ENCODE results near the gene PIGL. TPM values are rescaled to one million over a fixed set of nuclear protein-coding genes. Genes with fewer than 3 reads are reported as not detected.

Gene PIGL
- total and polyA plus RNA-seq, 9 donors = 10.7 to 18.7 (median 14.9) TPM

- H3K27ac ChIP-seq (ENCODE audit: low read length) = no peak overlapping the region
- 10% methylated on average over 2 of the region's 6 CpGs for WGBS (ENCODE audit: insufficient coverage)
- peak; percentile 73 for DNase-seq
- no peaks in the 10 kb centered on the region for H3K27me3 ChIP-seq (ENCODE audit: control insufficient read depth, insufficient read depth, low read length)
- H3K4me1 ChIP-seq (ENCODE audit: control insufficient read depth, insufficient read depth, low read length) = peaks cover 3% of the 10 kb centered on the region
- H3K4me3 ChIP-seq (ENCODE audit: low read length) = no peak overlapping the region
- H3K36me3 ChIP-seq (ENCODE audit: control insufficient read depth, insufficient read depth, low read length) = no peaks in the 10 kb centered on the region
- no peaks in the 10 kb centered on the region for H3K9me3 ChIP-seq (replicated peaks; ENCODE audit: control insufficient read depth, low read depth, low read length)
Measured at GRCh38 chr17:16363749-16364536, 146.9 kb downstream of the PIGL start.

GRCh38 chr17:16364625-16365024 lies 147.6 kb downstream of the PIGL start:
- Histone ChIP-seq H3K9me3 (replicated peaks; ENCODE audit: control insufficient read depth, low read depth, low read length) (no peaks in the 10 kb centered on the region), H3K4me3 (ENCODE audit: low read length) (no peak overlapping the region), H3K27me3 (ENCODE audit: control insufficient read depth, insufficient read depth, low read length) (no peaks in the 10 kb centered on the region), H3K27ac (ENCODE audit: low read length) (no peak overlapping the region), H3K4me1 (ENCODE audit: control insufficient read depth, insufficient read depth, low read length) (peaks cover 3% of the 10 kb centered on the region), H3K36me3 (ENCODE audit: control insufficient read depth, insufficient read depth, low read length) (no peaks in the 10 kb centered on the region)
- DNase-seq = no peak

- Histone ChIP-seq H3K4me3 (ENCODE audit: low read length) (no peak overlapping the region), H3K4me1 (ENCODE audit: control insufficient read depth, insufficient read depth, low read length) (peaks cover 2% of the 10 kb centered on the region), H3K27me3 (ENCODE audit: control insufficient read depth, insufficient read depth, low read length) (no peaks in the 10 kb centered on the region), H3K36me3 (ENCODE audit: control insufficient read depth, insufficient read depth, low read length) (no peaks in the 10 kb centered on the region), H3K9me3 (replicated peaks; ENCODE audit: control insufficient read depth, low read depth, low read length) (no peaks in the 10 kb centered on the region), H3K27ac (ENCODE audit: low read length) (peak overlapping the region; percentile 60)
- DNase-seq = peak; percentile 85
- 61% methylated on average over 4 of the region's 5 CpGs for WGBS (ENCODE audit: insufficient coverage)
Measured at GRCh38 chr17:16371742-16372141, 154.7 kb downstream of the PIGL start.

- Histone ChIP-seq H3K27ac (ENCODE audit: low read length) (no peak overlapping the region), H3K4me1 (ENCODE audit: control insufficient read depth, insufficient read depth, low read length) (peaks cover 2% of the 10 kb centered on the region), H3K9me3 (replicated peaks; ENCODE audit: control insufficient read depth, low read depth, low read length) (no peaks in the 10 kb centered on the region), H3K4me3 (ENCODE audit: low read length) (no peak overlapping the region), H3K36me3 (ENCODE audit: control insufficient read depth, insufficient read depth, low read length) (no peaks in the 10 kb centered on the region), H3K27me3 (ENCODE audit: control insufficient read depth, insufficient read depth, low read length) (no peaks in the 10 kb centered on the region)
- WGBS (ENCODE audit: insufficient coverage) = 96% methylated on average over 4 of the region's 16 CpGs
- DNase-seq = no peak
Measured at GRCh38 chr17:16374146-16374938, 157.3 kb downstream of the PIGL start.

Other genes with a start within 250 kb of the PIGL start
- 29.0 TPM for gene ZSWIM7, start 217.5 kb upstream of the PIGL start, total RNA-seq
- 10 to 100 TPM; 25.3 to 49.5 (median 34.4) TPM for gene ZSWIM7, start 217.5 kb upstream of the PIGL start, polyA plus RNA-seq (ENCODE audit: insufficient read depth in 1 of 8, insufficient read length in 8 of 8, low replicate concordance in 1 of 8)
- 21.1 TPM for gene TTC19, start 217.4 kb upstream of the PIGL start, total RNA-seq
- 10 to 100 TPM; 19.9 to 28.6 (median 24.8) TPM for gene TTC19, start 217.4 kb upstream of the PIGL start, polyA plus RNA-seq (ENCODE audit: insufficient read depth in 1 of 8, insufficient read length in 8 of 8, low replicate concordance in 1 of 8)
- gene NCOR1, start 1.7 kb upstream of the PIGL start, total RNA-seq = 52.0 TPM
- gene NCOR1, start 1.7 kb upstream of the PIGL start, polyA plus RNA-seq (ENCODE audit: insufficient read depth in 1 of 8, insufficient read length in 8 of 8, low replicate concordance in 1 of 8) = 10 to 100 TPM; 47.9 to 62.1 (median 57.6) TPM
- 38.1 TPM for gene CENPV, start 136.3 kb downstream of the PIGL start, total RNA-seq
- 10 to 100 TPM; 29.0 to 39.1 (median 33.2) TPM for gene CENPV, start 136.3 kb downstream of the PIGL start, polyA plus RNA-seq (ENCODE audit: insufficient read depth in 1 of 8, insufficient read length in 8 of 8, low replicate concordance in 1 of 8)
- gene UBB, start 163.9 kb downstream of the PIGL start, total RNA-seq = 1,782 TPM
- gene UBB, start 163.9 kb downstream of the PIGL start, polyA plus RNA-seq (ENCODE audit: insufficient read depth in 1 of 8, insufficient read length in 8 of 8, low replicate concordance in 1 of 8) = 1,000 to 10,000 TPM; 1,526 to 1,829 (median 1,681) TPM
- 4.3 TPM for gene TRPV2, start 198.4 kb downstream of the PIGL start, total RNA-seq
- gene TRPV2, start 198.4 kb downstream of the PIGL start, polyA plus RNA-seq (ENCODE audit: insufficient read depth in 1 of 8, insufficient read length in 8 of 8, low replicate concordance in 1 of 8) = 1 to 10 TPM; 3.2 to 5.5 (median 4.6) TPM

All from muscle of leg (tissue), 11 donors.